Panc1 (cell line): ENCODE measurements around the gene GABRB1.

Experiments used
- POLR2AphosphoS5 ChIP-seq: IDR thresholded peaks from 2 replicates; pipeline ENCODE4 v1.6.1; 2012; ENCODE audit warnings: mild to moderate bottlenecking, low read depth, low read length, moderate library complexity
- SIN3A ChIP-seq: IDR thresholded peaks from 2 replicates; pipeline ENCODE4 v1.6.1; 2012; ENCODE audit warnings: low read depth, mild to moderate bottlenecking, low read length, moderate library complexity, borderline replicate concordance; ENCODE audit not compliant: insufficient read depth

- TF ChIP-seq POLR2AphosphoS5 (no peak), SIN3A (no peak)
These were observed 44.3 kb upstream of the GABRB1 start for GRCh38 chr4:46986922-46987638.
